Prostate gland (tissue), 2 donors: ENCODE data around the gene PEX14. TPM values are rescaled to one million over a fixed set of nuclear protein-coding genes. Genes with fewer than 3 reads are reported as not detected.

Experiments used
- DNase-seq: peaks from one replicate; pipeline ENCODE4 v3.0.0-alpha.2; 2019; ENCODE audit warnings: low spot score
- H3K27ac ChIP-seq, 2 donors: fragments of 200-600 bp; sonication (generic); 2 replicates each; pipeline ENCODE4 v1.5.1; 2017 to 2019
- H3K27me3 ChIP-seq: fragments of 200-600 bp; sonication (generic); replicated peaks from 2 replicates; pipeline ENCODE4 v1.5.1; 2019; ENCODE audit not compliant: insufficient read depth
- H3K36me3 ChIP-seq, 2 donors: fragments of 200-600 bp; sonication (generic); 1 replicate in 1 of 2; 2 replicates in 1 of 2; pipeline versions ENCODE4 v1.5.1 to v1.8.1; 2017 to 2019
- H3K4me1 ChIP-seq: fragments of 200-600 bp; sonication (generic); replicated peaks from 2 replicates; pipeline ENCODE4 v1.5.1; 2019
- H3K4me3 ChIP-seq, 2 donors: fragments of 200-600 bp; sonication (generic); 2 replicates each; pipeline ENCODE4 v1.5.1; 2017 to 2019
- H3K9me3 ChIP-seq: fragments of 200-600 bp; sonication (generic); 2 replicates; pipeline ENCODE4 v1.5.1; 2017
- POLR2A ChIP-seq: fragments of 450-650 bp; IDR thresholded peaks from one replicate; pipeline ENCODE4 v1.6.1; 2016; ENCODE audit warnings: antibody characterized with exemption, mild to moderate bottlenecking
- POLR2AphosphoS5 ChIP-seq: sonication (generic); formaldehyde crosslinking; IDR thresholded peaks from one replicate; pipeline ENCODE4 v1.6.1; 2017; ENCODE audit warnings: antibody characterized with exemption
- WGBS: methylation state at CpG from one replicate; pipeline ENCODE4 v1.1.5; 2018; 5-methylcytosine and 5-hydroxymethylcytosine counted together
- intact Hi-C: fragments of 100-400 bp; cut with DNase I; formaldehyde crosslinking; loops from one replicate; pipeline ENCODE4 v1.14.2; 2022
- total RNA-seq, 2 donors: library from RNA; depleted of rRNA; stranded (reverse); fragments of >200 nt; gene quantifications; one replicate each; pipeline ENCODE4 v1.1.0, GENCODE V29; 2016
- TF ChIP-seq, protein P1 (sequence below), 4 experiments: fragments of 200-600 bp in 2 of 4; fragments of 450-650 bp in 2 of 4; sonication (generic) in 2 of 4; IDR thresholded peaks; 1 replicate in 3 of 4; 2 replicates in 1 of 4; pipeline ENCODE4 v1.5.1; 2016 to 2019; ENCODE audit warnings: antibody characterized with exemption in 4 of 4, mild to moderate bottlenecking in 2 of 4, moderate library complexity in 2 of 4

The PEX14 gene
- total RNA-seq, 2 donors from 2014 or later, result 26.1 to 34.7 TPM

DNA sequence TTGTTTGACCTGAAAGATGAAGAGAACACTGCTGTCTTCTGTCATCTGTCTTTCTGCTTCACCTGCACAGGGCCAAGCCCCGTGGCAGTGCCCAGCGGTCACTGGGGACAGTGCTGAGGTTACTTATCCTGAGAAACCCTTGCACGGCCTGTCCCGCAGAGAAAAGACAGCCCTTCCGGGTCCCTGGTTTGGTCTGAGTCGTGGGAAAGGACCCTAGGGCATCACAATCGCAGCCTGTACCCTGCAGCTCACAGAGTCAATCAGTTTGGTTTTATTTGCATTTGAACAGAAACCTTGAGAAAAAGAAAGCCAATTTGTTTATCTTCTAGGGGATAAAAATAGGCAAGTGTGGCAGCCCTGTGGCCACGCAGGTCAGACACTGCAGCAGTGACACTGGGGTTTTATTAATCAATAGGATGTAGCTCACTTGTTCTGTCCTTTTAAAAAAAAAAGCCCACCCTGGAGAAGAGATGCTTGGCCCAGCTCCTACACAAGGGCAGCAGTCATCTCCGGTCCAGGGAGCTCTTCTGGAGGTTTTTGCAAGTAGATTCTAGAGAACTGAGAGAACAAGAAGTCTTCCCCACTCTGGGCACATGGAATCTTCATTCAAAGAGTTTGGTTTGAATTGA, 120.0 kb downstream of the PEX14 start:
- Histone ChIP-seq H3K4me1 (peaks cover 7% of the 10 kb centered on the region), H3K9me3 (no peaks in the 10 kb centered on the region), H3K27ac (peak overlapping the region; percentile 28 to 40), H3K4me3 (no peak overlapping the region), H3K27me3 (no peaks in the 10 kb centered on the region), H3K36me3 (no peaks in the 10 kb centered on the region)
- no peak for DNase-seq
- TF ChIP-seq, protein P1, sequence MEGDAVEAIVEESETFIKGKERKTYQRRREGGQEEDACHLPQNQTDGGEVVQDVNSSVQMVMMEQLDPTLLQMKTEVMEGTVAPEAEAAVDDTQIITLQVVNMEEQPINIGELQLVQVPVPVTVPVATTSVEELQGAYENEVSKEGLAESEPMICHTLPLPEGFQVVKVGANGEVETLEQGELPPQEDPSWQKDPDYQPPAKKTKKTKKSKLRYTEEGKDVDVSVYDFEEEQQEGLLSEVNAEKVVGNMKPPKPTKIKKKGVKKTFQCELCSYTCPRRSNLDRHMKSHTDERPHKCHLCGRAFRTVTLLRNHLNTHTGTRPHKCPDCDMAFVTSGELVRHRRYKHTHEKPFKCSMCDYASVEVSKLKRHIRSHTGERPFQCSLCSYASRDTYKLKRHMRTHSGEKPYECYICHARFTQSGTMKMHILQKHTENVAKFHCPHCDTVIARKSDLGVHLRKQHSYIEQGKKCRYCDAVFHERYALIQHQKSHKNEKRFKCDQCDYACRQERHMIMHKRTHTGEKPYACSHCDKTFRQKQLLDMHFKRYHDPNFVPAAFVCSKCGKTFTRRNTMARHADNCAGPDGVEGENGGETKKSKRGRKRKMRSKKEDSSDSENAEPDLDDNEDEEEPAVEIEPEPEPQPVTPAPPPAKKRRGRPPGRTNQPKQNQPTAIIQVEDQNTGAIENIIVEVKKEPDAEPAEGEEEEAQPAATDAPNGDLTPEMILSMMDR (IDR thresholded peaks at IDR 0.05), result no peak
- 88% methylated on average over 9 of the region's 9 CpGs for WGBS
- intact Hi-C loops, result no loop called here

DNA sequence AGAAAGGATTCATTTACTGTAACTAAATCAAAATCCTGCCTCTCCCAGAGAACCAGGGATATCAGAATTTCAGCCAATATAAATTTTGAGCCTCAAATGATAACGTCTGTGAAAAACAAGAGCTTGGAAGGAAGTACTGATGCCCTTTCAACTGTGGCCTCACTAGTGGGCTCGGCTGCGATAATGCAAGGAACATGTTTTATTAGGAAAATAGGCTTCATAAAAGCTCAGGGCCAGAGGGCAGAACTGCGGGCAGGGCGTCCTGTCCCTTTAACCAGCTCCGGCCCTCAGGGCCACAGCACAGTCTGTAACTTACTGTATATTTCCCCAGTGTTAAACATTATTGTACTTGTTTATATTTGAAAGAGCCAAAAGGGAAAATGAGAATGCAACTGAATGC, 122.0 kb downstream of the PEX14 start:
- H3K27ac ChIP-seq, result peak overlapping the region; percentile 28 to 45
- TF ChIP-seq POLR2A, result no peak
- no peak for TF ChIP-seq POLR2AphosphoS5
- TF ChIP-seq, protein P1 (IDR thresholded peaks at IDR 0.05), result no peak
- H3K4me3 ChIP-seq, result no peak overlapping the region
- H3K36me3 ChIP-seq, result no peaks in the 10 kb centered on the region
- H3K9me3 ChIP-seq, result no peaks in the 10 kb centered on the region
- 72% methylated on average over 6 of the region's 6 CpGs for WGBS
- intact Hi-C loops, result no loop called here
- peaks cover 10% of the 10 kb centered on the region for H3K4me1 ChIP-seq
- H3K27me3 ChIP-seq, result no peaks in the 10 kb centered on the region
- DNase-seq, result no peak

DNA sequence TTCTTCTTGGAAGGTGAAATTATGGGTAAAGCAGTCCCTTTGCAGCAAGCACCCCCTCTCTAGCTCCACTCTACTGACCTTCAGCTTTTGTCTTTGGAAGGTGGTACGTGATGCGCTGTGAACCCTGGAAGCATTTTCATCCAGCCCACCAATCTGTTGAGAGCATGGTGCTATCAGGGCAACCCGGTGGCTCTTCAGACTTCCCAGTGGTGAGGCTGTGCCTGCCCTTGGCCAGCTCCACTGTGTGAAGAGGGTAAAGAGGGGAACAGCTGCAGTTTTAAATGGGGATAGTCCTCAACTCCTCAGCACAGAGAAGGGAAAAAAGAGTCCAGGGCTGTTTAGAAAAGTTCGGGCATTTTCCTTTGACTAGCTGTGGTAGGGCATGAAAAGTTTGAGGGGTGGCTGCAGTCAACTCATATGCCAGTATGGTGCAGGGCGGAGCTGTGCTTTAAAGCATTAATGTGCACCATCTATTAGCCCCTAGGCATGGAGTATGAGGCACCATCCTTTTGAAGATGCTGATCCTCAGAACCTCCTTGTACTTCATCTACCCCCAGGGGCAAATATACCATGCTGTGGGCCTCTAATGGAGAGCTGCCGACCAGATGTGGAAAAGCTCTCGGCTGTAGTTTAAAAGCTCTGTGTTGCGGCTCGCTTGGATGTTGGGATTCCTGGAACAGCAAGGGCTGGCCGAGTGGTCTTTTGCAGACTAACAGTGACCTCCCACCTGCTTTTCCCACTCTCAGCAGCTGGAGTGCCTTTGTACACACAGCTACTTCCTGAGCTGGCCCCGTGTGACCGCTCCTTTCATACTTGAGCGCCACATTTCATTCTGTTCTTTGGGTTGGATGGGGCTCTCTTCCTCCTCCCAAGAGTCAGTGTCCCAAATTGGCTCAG, 123.0 kb downstream of the PEX14 start:
- H3K27ac ChIP-seq, result peak overlapping the region; percentile 28 to 45
- intact Hi-C loops, result no loop called here
- no peaks in the 10 kb centered on the region for H3K36me3 ChIP-seq
- H3K27me3 ChIP-seq, result no peaks in the 10 kb centered on the region
- peaks cover 6% of the 10 kb centered on the region for H3K4me1 ChIP-seq
- H3K9me3 ChIP-seq, result no peaks in the 10 kb centered on the region
- 84% methylated on average over 13 of the region's 13 CpGs for WGBS
- DNase-seq, result no peak
- TF ChIP-seq POLR2A, result no peak
- no peak for TF ChIP-seq POLR2AphosphoS5
- TF ChIP-seq, protein P1 (IDR thresholded peaks at IDR 0.05), result no peak
- H3K4me3 ChIP-seq, result no peak overlapping the region

DNA sequence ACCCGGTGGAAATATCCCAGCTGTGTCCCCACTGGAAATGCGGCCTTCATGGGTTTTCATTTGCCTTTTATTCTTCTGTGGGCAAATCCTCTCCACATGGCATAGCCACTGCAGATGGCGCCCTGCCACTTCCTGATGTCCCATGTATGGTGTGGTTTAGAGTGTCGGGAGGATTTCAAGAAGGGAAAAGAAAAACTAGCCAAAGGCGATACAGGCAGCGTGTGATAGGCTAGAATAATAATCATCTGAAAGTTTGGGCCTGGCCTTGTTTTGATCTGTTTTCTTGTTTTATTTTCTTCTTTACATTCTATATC, 123.6 kb downstream of the PEX14 start:
- Histone ChIP-seq H3K27me3 (no peaks in the 10 kb centered on the region), H3K4me1 (peaks cover 6% of the 10 kb centered on the region), H3K9me3 (no peaks in the 10 kb centered on the region), H3K4me3 (no peak overlapping the region), H3K36me3 (no peaks in the 10 kb centered on the region), H3K27ac (peak overlapping the region in 1 of 2 donors; percentile 14)
- TF ChIP-seq POLR2AphosphoS5 (no peak), POLR2A (no peak)
- intact Hi-C loops, result no loop called here
- no peak for DNase-seq
- 82% methylated on average over 6 of the region's 6 CpGs for WGBS

DNA sequence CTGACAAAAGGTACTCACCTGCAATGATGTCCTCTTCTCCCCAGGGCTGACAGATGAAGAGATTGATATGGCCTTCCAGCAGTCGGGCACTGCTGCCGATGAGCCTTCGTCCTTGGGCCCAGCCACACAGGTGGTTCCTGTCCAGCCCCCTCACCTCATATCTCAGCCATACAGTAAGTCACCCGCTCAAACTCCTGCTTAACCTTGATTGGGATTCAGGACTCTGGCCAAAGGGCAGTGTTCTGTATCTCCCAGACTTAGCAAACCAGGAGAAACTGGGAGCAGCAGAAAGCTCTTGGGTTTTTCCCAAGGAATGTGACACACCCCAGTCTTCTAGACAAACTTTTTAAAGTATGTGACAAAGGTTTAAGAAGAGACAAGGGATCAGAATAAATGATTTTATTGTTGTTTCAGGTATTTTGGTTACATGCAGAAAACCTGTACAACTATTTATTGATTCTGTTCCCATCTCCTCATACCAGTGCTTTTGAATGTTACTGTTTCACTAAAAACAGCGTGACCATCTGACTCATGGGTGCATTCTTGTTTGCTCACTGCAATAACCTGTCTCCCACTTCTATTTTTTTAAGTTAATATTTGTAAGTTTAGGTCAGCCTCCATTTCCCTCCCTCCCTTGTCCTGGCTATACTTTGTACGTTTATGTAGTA, 124.6 kb downstream of the PEX14 start:
- 54% methylated on average over 6 of the region's 6 CpGs for WGBS
- Histone ChIP-seq H3K4me1 (peaks cover 6% of the 10 kb centered on the region), H3K27ac (no peak overlapping the region), H3K9me3 (no peaks in the 10 kb centered on the region), H3K4me3 (no peak overlapping the region), H3K36me3 (no peaks in the 10 kb centered on the region), H3K27me3 (no peaks in the 10 kb centered on the region)
- TF ChIP-seq POLR2AphosphoS5 (no peak), POLR2A (no peak)
- TF ChIP-seq, protein P1 (IDR thresholded peaks at IDR 0.05), result no peak
- no peak for DNase-seq
- intact Hi-C loops, result no loop called here
